ENCODE measurements around the gene KRT20. TPM values are rescaled to one million over a fixed set of nuclear protein-coding genes. Genes with fewer than 3 reads are reported as not detected.

Gene KRT20
- total and polyA plus RNA-seq, 2 of the 8 experiments (the other 6 are each of a cell fraction or from before 2014, with no cell fraction given), result not detected

DNA sequence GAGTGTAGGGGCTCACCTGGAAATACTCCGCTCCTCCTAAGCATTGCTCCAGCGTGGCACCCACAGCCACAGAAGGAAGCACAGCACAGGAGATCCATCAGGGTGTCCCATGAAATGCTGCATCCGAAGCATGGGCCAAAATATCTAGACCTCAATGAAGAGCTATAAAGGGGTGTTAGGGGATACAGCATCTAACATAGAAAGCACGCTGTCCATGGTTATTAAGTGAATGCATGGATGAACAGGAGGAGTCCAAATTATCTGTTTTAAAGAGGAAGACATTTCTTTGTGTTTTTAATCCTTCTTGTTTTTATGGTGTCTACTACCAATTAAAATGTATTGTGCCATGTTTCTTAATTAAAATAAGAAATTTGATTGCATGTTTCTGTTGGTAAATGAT lies 21.6 kb upstream of the KRT20 start:
- no peaks in the 10 kb centered on the region for H3K23me2 ChIP-seq (ENCODE audit: low read depth, low read length)
- no peak for TF ChIP-seq EP300 (IDR thresholded peaks at IDR 0.05; ENCODE audit: borderline replicate concordance in 1 of 2, low read depth in 2 of 2, low read length in 2 of 2)
- TF ChIP-seq ZNF274 (IDR thresholded peaks at IDR 0.05; ENCODE audit: borderline replicate concordance, extremely low read depth, low read length), result no peak
- TF ChIP-seq RXRA (IDR thresholded peaks at IDR 0.05; ENCODE audit: insufficient read depth, low read depth, low read length), result no peak
- no peak for TF ChIP-seq KDM1A (IDR thresholded peaks at IDR 0.05; ENCODE audit: borderline replicate concordance, low read length)
- no peak for TF ChIP-seq TAF7 (optimal IDR thresholded peaks at IDR 0.05; ENCODE audit: borderline replicate concordance, low read depth, low read length)

More for the DNA sequence above, 21.6 kb upstream of the KRT20 start:
- H3K79me2 ChIP-seq (ENCODE audit: control insufficient read depth in 1 of 2, insufficient read depth in 2 of 2, low read length in 2 of 2), result no peaks in the 10 kb centered on the region
- no peak overlapping the region for H2BK20ac ChIP-seq (ENCODE audit: low read length)
- CTCF ChIA-PET (ENCODE audit: partially characterized antibody), result interaction anchor here (0.9 to 2.4 kb wide), 7 partner anchors 21 to 761 kb away, joined by 3 to 7 read pairs (median 3); no protein-coding TSS in a partner anchor
- H4K20me1 ChIP-seq (replicated peaks in 1 of 2; ENCODE audit: control insufficient read depth in 1 of 2, insufficient read depth in 2 of 2, low read length in 2 of 2), result no peaks in the 10 kb centered on the region
- H4K8ac ChIP-seq (ENCODE audit: extremely low read depth, insufficient read depth, low read length), result no peak overlapping the region
- H3K27ac ChIP-seq (ENCODE audit: low read depth, low read length), result no peak overlapping the region
- POLR2A ChIA-PET (ENCODE audit: partially characterized antibody), result interaction anchor here (1.0 kb wide), 1 partner anchor 622 kb away, joined by 3 read pairs; no protein-coding TSS in a partner anchor
- no peak overlapping the region for H3K56ac ChIP-seq (replicated peaks; ENCODE audit: insufficient read length, low read depth, low read length)
- no peak overlapping the region for H3K4ac ChIP-seq (replicated peaks; ENCODE audit: insufficient read length, low read depth, low read length)
- no peak overlapping the region for H2AK5ac ChIP-seq (ENCODE audit: low read depth, low read length)
- H4K5ac ChIP-seq (ENCODE audit: insufficient read length, low read depth, low read length), result no peak overlapping the region
- FAIRE-seq, result no peak
- H3K4me2 ChIP-seq (ENCODE audit: insufficient read depth in 1 of 2, low read depth in 2 of 2, low read length in 2 of 2), result no peak overlapping the region
- H3K14ac ChIP-seq (ENCODE audit: insufficient read length), result no peak overlapping the region
- 84% methylated on average over 4 of the region's 4 CpGs; no CpG with 5 or more reads in 1 of the 2 experiments for WGBS, 2 experiments (ENCODE audit: extremely low coverage in 1 of 2, insufficient coverage in 1 of 2, insufficient read length in 1 of 2, insufficient replicate concordance in 2 of 2, low coverage in 1 of 2, low lambda C conversion rate in 2 of 2, missing lambda C conversion rate in 1 of 2)
- no peak overlapping the region for H2BK120ac ChIP-seq (replicated peaks; ENCODE audit: low read depth, low read length)
- H3K36me3 ChIP-seq (ENCODE audit: control insufficient read depth in 2 of 4, insufficient read depth in 4 of 4, low read length in 3 of 4), result no peaks in the 10 kb centered on the region
- H3K9ac ChIP-seq (replicated peaks in 1 of 4; ENCODE audit: extremely low read depth in 1 of 4, low read depth in 3 of 4, low read length in 3 of 4), result no peak overlapping the region
- H3K27me3 ChIP-seq (replicated peaks in 1 of 4; ENCODE audit: control insufficient read depth in 3 of 4, extremely low read depth in 1 of 4, insufficient read depth in 3 of 4, low read length in 3 of 4), result no peaks in the 10 kb centered on the region
- no peak overlapping the region for H2AFZ ChIP-seq (ENCODE audit: low read length)
- no peak overlapping the region for H3K23ac ChIP-seq (ENCODE audit: insufficient read length)
- no peak for DNase-seq (ENCODE audit: low read depth in 1 of 2, low spot score in 2 of 2)
- no peak overlapping the region for H2BK5ac ChIP-seq (ENCODE audit: low read depth, low read length)
- no peaks in the 10 kb centered on the region for H3K79me1 ChIP-seq (ENCODE audit: low read depth, low read length)
- no peaks in the 10 kb centered on the region for H3K9me3 ChIP-seq (ENCODE audit: insufficient read depth in 2 of 2, low read depth in 1 of 2, low read length in 1 of 2)
- H4K91ac ChIP-seq (replicated peaks; ENCODE audit: insufficient read length, low read length), result no peak overlapping the region
- no peak overlapping the region for H3K4me3 ChIP-seq (ENCODE audit: extremely low read depth in 1 of 4, insufficient read depth in 2 of 4, low read depth in 3 of 4, low read length in 4 of 4)
- H2BK12ac ChIP-seq (ENCODE audit: low read depth, low read length), result no peak overlapping the region
- H2BK15ac ChIP-seq (ENCODE audit: low read length), result no peak overlapping the region
- H3K4me1 ChIP-seq (replicated peaks in 1 of 4; ENCODE audit: control insufficient read depth in 3 of 4, insufficient read depth in 4 of 4, low read length in 3 of 4), result peaks cover 0 to 3% (median 1%) of the 10 kb centered on the region in 4 experiments; a peak in 2 of 7 replicates
- no peak overlapping the region for H3K18ac ChIP-seq (ENCODE audit: extremely low read depth, low read length)
